ENCODE measurements around the gene CRLF3.
"Not testable (repeated sequence)": the region's sequence is repeated elsewhere in the genome, so short reads cannot be mapped to it uniquely, and the experiment has no call there.

The CRLF3 gene

GRCh38 chr17:30814236-30814635, 10.3 kb downstream of the CRLF3 start:
- not testable (repeated sequence) for DNase-seq

- DNase-seq = no peak
These were observed 12.0 kb downstream of the CRLF3 start for GRCh38 chr17:30812218-30813177.

DNA sequence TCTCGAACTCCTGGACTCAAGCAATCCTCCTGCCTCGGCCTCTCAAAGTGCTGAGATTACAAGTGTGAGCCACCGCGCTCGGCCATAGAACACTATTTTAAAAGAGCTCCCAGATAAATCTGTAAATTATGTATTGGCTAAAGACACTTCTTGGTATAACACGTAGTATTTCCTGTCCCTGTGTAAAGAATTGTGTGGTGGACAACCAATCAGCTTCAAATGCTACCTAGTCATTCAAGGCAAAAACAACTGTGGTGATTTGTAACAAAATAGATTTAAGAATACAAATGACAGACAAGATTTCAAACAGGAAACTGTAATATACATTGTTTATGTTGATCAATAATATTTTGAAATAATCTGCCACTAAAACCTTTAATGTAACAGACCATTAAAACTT, 14.6 kb downstream of the CRLF3 start:
- no peak for DNase-seq

GRCh38 chr17:30808785-30809286, 15.7 kb downstream of the CRLF3 start:
- no peak for DNase-seq

GRCh38 chr17:30807896-30808295, 16.6 kb downstream of the CRLF3 start:
- DNase-seq = no peak

DNA sequence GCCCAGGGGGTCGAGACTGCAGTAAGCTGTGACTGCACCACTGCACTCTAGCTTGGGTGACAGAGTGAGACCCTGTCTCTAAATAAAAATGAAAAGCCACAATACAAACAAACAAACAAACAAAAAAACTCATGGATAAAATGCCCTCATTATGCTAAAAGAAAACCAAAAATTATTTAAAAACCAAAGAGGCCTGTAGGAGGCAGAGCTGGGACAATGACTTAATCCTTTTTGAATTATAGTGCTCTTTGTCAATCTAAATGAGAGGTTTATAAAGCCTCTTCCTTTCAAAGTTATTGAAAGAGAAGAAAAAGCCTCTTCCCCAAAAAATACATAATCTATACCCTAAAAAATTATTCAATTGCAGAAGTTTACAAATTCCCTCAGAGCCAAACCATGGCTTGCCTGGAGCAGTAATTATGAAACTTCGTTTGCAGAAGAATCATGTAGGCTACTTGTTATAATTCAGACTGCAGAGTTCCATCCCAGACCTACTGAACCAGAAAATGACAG, 18.5 kb downstream of the CRLF3 start:
- DNase-seq = no peak

DNA sequence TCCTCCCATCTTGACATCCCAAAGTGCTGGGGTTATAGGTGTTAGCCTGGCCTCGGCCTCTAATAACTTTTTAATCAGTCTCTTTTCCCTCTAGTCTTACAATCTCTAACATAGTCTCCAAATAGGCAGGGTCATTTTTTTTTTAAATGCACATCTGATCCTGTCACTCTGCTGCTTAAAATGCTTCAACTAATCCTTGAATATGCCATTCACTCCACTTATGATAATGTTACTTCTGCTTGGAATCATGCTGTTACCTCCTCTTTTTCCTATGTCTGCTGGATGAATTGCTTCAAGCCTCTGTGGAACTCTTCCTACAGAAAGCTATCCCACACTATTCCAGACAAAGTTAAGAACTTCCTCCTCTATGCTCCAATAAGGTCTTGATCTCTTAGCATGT, 22.8 kb downstream of the CRLF3 start:
- DNase-seq = no peak

DNA sequence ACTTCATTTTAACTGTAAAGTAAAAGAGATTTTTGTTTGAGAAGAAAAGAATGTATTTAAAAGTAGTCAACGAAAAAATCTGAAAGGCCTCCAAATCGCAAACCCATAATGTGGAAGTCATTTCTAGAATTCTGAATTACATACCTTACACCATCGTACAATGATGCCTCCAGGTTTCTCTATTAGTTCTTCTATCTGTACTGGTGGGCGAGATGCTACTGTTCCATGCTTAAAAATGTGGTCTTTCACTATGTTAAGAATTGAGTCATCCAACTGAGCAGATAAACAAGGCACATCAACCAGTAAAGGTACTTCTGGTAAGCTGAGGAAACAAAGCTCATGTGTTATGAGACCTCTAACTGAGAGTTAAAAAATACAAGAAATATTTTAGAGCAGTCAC, 28.5 kb downstream of the CRLF3 start:
- DNase-seq = no peak

DNA sequence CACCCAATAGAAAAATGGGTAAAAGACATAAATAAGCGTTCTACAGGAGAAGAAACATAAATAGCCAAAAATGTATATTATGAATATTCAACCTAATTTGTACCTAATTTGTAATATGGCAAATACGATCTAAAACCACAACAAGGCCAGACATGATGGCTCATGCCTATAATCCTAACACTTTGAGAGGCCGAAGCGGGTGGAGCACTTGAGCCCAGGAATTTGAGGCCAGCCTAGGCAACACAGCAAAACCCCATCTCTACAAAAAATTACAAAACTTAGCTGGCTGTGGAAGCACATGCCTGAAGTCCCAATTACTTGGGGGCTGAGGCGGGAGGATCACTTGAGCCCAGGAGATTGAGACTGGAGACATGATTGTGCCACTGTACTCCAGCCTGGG, 30.1 kb downstream of the CRLF3 start:
- DNase-seq = no peak

DNA sequence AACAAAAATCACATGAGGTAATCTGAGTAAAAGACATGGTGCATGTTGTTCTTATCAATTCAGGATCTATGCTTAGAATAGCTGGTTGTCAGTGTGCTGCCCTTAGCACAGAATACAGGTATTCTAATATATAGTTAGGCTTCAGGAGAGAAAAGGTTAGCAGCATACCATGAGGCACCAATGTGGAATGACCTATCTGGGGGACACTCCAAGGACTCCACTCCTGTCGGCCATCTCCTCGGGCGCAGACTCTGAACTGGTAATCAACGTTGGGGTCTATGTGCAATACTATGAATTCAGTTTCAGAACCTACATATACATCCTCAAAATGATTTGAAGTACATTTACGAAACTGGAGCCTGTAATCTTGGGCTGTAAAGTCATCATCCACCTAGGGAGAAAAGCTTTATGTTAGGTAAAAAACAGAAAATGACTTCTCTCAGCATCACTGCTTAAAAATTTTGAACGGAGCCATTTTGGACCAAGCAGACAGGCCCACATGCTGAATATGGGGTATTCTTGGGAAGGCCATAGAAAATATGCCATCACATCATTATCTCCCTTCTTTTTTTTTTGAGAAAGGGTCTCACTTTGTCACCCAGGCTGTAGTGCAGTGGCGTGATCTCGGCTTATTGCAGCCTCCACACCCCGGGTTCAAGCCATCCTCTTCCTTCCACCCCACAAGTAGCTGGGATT, 31.1 kb downstream of the CRLF3 start:
- no peak for DNase-seq

DNA sequence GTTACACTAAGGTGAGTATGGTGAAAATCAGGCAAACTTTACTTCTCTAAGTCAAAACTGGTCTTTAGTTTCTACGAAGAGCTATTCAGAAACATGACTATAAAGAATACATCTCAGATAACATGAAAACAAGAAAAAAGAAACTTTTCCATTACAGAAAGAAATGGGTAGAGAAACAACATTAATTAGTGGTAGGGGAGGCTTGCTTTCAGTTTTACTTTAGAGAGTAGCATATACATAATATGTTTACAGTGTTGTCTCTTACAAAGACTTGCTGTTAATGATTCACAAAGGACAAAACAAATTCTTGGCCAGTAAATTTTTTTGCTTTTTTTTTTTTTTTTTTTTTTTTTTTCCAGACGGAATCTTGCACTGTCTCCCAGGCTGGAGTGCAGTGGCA, 34.2 kb downstream of the CRLF3 start:
- DNase-seq = no peak

DNA sequence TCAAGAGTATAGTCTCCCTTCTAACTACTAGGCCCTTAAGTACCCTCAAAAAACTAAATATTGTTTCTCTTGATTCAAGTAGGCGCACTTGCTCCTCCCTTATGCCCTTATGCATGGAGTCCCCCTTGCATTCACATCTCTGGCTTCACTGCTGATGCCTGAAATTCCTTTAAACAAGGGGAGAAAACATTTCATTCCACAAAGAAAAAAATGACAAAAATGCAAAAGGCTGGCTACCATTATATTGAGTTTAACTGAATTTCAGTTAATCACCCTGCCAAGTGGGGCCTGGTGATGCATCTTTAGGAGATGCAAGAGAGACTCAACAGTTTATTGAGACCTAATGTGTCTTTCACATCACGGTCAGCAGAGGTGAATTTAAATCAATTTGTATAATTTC, 35.6 kb downstream of the CRLF3 start:
- DNase-seq = no peak

GRCh38 chr17:30782206-30782605, 42.3 kb downstream of the CRLF3 start:
- no peak for DNase-seq

- no peak for DNase-seq
These were observed 44.1 kb downstream of the CRLF3 start for GRCh38 chr17:30780343-30780742.

GRCh38 chr17:30768771-30769170, 55.7 kb downstream of the CRLF3 start:
- not testable (repeated sequence) for DNase-seq

- DNase-seq = not testable (repeated sequence)
These were observed 56.7 kb downstream of the CRLF3 start for GRCh38 chr17:30767641-30768404.

GRCh38 chr17:30761060-30761459, 63.4 kb downstream of the CRLF3 start:
- no peak for DNase-seq

DNA sequence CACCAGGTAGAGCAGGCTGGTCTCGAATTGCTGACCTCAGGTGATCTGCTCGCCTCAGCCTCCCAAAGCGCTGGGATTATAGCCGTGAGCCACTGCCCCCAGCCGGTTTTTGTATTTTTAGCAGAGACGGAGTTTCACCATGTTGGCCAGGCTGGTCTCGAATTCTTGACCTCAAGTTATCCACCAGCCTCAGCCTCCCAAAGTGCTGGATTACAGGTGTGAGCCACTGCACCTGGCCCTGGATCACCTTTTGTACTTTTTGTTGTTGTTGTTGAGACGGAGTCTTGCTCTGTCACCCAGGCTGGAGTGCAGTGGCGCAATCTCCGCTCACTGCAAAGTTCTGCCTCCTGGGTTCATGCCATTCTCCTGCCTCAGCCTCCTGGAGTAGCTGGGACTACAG, 71.2 kb downstream of the CRLF3 start:
- DNase-seq = not testable (repeated sequence)

DNA sequence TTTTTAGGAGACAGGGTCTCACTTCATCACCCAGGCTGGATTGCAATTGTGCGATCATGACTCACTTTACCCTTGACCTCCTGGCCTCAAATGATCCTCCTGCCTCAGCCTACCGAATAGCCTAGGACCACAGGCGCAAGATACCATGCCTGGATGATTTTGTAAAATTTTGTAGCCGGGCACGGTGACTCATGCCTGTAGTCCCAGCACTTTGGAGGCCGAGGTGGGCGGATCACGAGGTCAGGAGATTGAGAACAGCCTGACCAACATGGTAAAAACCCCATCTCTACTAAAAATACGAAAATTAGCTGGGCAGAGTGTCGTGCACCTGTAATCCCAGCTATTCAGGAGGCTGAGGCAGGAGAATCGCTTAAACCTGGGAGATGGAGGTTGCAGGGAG, 73.5 kb downstream of the CRLF3 start:
- DNase-seq = not testable (repeated sequence)

DNA sequence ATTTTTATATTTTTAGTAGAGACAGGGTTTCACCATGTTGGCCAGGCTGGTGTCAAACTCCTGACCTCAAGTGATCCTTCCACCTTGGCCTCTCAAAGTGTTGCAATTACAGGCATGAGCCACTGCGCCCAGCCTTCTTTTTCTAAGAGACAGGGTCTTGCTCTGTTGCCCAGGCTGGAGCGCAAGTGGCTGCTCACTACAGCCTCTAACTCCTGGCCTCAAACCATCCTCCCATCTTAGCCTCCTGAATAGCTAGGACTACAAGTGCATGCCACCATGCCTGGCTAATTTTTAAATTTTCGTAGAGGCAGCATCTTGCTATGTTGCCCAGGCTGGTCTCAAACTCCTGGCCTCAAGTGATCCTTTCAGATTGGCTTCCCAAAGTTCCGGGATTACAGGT, 76.9 kb downstream of the CRLF3 start:
- not testable (repeated sequence) for DNase-seq

- DNase-seq = not testable (repeated sequence)
These were observed 81.8 kb downstream of the CRLF3 start for GRCh38 chr17:30742669-30743068.

DNA sequence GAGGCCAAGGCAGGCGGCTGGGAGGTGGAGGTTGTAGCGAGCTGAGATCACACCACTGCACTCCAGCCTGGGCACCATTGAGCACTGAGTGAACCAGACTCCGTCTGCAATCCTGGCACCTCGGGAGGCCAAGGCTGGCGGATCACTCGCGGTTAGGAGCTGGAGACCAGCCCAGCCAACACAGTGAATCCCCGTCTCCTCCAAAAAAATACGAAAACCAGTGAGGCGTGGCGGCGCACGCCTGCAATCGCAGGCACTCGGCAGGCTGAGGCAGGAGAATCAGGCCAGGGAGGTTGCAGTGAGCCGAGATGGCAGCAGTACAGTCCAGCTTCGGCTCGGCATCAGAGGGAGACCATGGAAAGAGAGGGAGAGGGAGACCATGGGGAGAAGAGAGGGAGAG, 88.1 kb downstream of the CRLF3 start:
- not testable (repeated sequence) for DNase-seq

DNA sequence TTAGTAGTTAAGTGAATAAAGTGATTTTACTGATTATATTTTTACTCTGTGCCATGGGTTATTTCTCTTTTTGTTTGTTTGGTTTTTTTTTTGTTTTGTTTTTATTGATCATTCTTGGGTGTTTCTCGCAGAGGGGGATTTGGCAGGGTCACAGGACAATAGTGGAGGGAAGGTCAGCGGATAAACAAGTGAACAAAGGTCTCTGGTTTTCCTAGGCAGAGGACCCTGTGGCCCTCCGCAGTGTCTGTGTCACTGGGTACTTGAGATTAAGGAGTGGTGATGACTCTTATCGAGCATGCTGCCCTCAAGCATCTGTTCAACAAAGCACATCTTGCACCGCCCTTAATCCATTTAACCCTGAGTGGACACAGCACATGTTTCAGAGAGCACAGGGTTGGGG, 88.8 kb downstream of the CRLF3 start:
- DNase-seq = not testable (repeated sequence)
